ENCODE measurements around the gene AMBN. TPM values are rescaled to one million over a fixed set of nuclear protein-coding genes. Genes with fewer than 3 reads are reported as not detected.

Gene AMBN
- total RNA-seq, 4 donors from 2014 or later: 0.42 to 0.68 TPM; not detected in 2

DNA sequence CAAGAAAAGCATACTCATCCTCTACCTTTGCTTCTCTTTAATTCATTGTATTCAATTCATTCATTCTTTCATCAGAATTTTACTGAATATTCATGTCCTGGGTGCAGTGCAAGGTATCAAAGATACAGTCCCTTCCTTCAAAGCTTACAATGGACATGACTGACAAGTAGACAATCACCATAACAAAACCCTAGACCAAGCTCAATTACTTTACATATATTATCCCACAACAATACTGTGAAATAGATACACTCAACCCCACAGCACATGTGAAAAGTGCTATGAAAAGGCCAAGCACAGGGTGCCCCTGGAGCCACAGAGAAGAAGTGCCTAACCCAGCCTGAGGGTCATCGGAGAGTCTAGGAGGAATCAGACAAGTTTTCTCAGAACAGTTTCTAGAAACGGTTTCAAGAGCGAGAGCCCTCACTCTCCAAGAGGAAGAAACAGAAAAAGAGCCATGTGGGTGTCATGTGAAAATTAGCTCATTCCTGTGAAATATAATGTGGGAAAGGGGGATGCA lies 15.3 kb downstream of the AMBN start:
- Histone ChIP-seq H3K4me1 (no peaks in the 10 kb centered on the region), H3K36me3 (no peaks in the 10 kb centered on the region), H3K27ac (no peak overlapping the region), H3K4me3 (no peak overlapping the region), H3K9me3 (no peaks in the 10 kb centered on the region), H3K27me3 (no peaks in the 10 kb centered on the region)
- DNase-seq (ENCODE audit: low spot score in 2 of 2): no peak
- TF ChIP-seq POLR2A (IDR thresholded peaks at IDR 0.05): no peak
- no peak for TF ChIP-seq EP300 (IDR thresholded peaks at IDR 0.05)
- TF ChIP-seq, protein P1, sequence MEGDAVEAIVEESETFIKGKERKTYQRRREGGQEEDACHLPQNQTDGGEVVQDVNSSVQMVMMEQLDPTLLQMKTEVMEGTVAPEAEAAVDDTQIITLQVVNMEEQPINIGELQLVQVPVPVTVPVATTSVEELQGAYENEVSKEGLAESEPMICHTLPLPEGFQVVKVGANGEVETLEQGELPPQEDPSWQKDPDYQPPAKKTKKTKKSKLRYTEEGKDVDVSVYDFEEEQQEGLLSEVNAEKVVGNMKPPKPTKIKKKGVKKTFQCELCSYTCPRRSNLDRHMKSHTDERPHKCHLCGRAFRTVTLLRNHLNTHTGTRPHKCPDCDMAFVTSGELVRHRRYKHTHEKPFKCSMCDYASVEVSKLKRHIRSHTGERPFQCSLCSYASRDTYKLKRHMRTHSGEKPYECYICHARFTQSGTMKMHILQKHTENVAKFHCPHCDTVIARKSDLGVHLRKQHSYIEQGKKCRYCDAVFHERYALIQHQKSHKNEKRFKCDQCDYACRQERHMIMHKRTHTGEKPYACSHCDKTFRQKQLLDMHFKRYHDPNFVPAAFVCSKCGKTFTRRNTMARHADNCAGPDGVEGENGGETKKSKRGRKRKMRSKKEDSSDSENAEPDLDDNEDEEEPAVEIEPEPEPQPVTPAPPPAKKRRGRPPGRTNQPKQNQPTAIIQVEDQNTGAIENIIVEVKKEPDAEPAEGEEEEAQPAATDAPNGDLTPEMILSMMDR (IDR thresholded peaks at IDR 0.05): no peak
- no peak for TF ChIP-seq POLR2AphosphoS5 (IDR thresholded peaks at IDR 0.05)
- 88% methylated on average over 3 of the region's 3 CpGs for WGBS

GRCh38 chr4:70608324-70608723 lies 16.3 kb downstream of the AMBN start:
- H3K27ac ChIP-seq: no peak overlapping the region
- H3K27me3 ChIP-seq: no peaks in the 10 kb centered on the region
- peaks cover 4% of the 10 kb centered on the region for H3K4me1 ChIP-seq
- DNase-seq (ENCODE audit: low spot score in 2 of 2): no peak
- H3K4me3 ChIP-seq: no peak overlapping the region
- no peaks in the 10 kb centered on the region for H3K36me3 ChIP-seq
- TF ChIP-seq EP300 (IDR thresholded peaks at IDR 0.05): no peak
- TF ChIP-seq POLR2A (IDR thresholded peaks at IDR 0.05): no peak
- TF ChIP-seq, protein P1 (IDR thresholded peaks at IDR 0.05): no peak
- no peak for TF ChIP-seq POLR2AphosphoS5 (IDR thresholded peaks at IDR 0.05)
- 85% methylated on average over 2 of the region's 2 CpGs for WGBS
- H3K9me3 ChIP-seq: no peaks in the 10 kb centered on the region

- TF ChIP-seq, protein P1 (IDR thresholded peaks at IDR 0.05): no peak
- TF ChIP-seq POLR2A (IDR thresholded peaks at IDR 0.05) (no peak), EP300 (IDR thresholded peaks at IDR 0.05) (no peak), POLR2AphosphoS5 (IDR thresholded peaks at IDR 0.05) (no peak)
- H3K36me3 ChIP-seq: no peaks in the 10 kb centered on the region
- H3K9me3 ChIP-seq: no peaks in the 10 kb centered on the region
- peaks cover 5% of the 10 kb centered on the region for H3K4me1 ChIP-seq
- no peak for DNase-seq (ENCODE audit: low spot score in 2 of 2)
- no peak overlapping the region for H3K27ac ChIP-seq
- peak overlapping the region; percentile 34 for H3K4me3 ChIP-seq
- no peaks in the 10 kb centered on the region for H3K27me3 ChIP-seq
- 10% methylated on average over 9 of the region's 9 CpGs for WGBS
Measured at GRCh38 chr4:70613306-70614183, 21.5 kb downstream of the AMBN start.

GRCh38 chr4:70614184-70614555 lies 22.1 kb downstream of the AMBN start:
- no peaks in the 10 kb centered on the region for H3K27me3 ChIP-seq
- peaks cover 5% of the 10 kb centered on the region for H3K4me1 ChIP-seq
- H3K9me3 ChIP-seq: no peaks in the 10 kb centered on the region
- H3K4me3 ChIP-seq: peak overlapping the region; percentile 34
- TF ChIP-seq POLR2AphosphoS5 (IDR thresholded peaks at IDR 0.05) (no peak), EP300 (IDR thresholded peaks at IDR 0.05) (no peak), POLR2A (IDR thresholded peaks at IDR 0.05) (no peak)
- TF ChIP-seq, protein P1 (IDR thresholded peaks at IDR 0.05): no peak
- whole genome bisulfite sequencing: 15% methylated on average over 3 of the region's 3 CpGs
- DNase-seq (ENCODE audit: low spot score in 2 of 2): no peak
- H3K27ac ChIP-seq: no peak overlapping the region
- no peaks in the 10 kb centered on the region for H3K36me3 ChIP-seq

GRCh38 chr4:70619288-70619687 lies 27.2 kb downstream of the AMBN start:
- Histone ChIP-seq H3K4me1 (no peaks in the 10 kb centered on the region), H3K27me3 (no peaks in the 10 kb centered on the region), H3K27ac (no peak overlapping the region), H3K4me3 (no peak overlapping the region), H3K9me3 (no peaks in the 10 kb centered on the region), H3K36me3 (no peaks in the 10 kb centered on the region)
- TF ChIP-seq, protein P1 (IDR thresholded peaks at IDR 0.05): no peak
- TF ChIP-seq POLR2A (IDR thresholded peaks at IDR 0.05) (no peak), POLR2AphosphoS5 (IDR thresholded peaks at IDR 0.05) (no peak), EP300 (IDR thresholded peaks at IDR 0.05) (no peak)
- no peak for DNase-seq (ENCODE audit: low spot score in 2 of 2)
- WGBS: 79% methylated on average over 4 of the region's 4 CpGs

Data from suprapubic skin (tissue), 4 donors.